ENCODE results near the gene SREBF1. TPM values are rescaled to one million over a fixed set of nuclear protein-coding genes. Genes with fewer than 3 reads are reported as not detected.
A peak's percentile ranks its signal among the peaks of the same experiment; 100 is the strongest.

Gene SREBF1
- total RNA-seq, 1 donor: 115 TPM

GRCh38 chr17:17822616-17823015 is 14.2 kb downstream of the SREBF1 start:
- H3K79me2 ChIP-seq (ENCODE audit: insufficient read depth, low read length): peaks cover 44% of the 10 kb centered on the region
- H3K27ac ChIP-seq (ENCODE audit: low read depth, low read length): no peak overlapping the region
- peak overlapping the region; percentile 73 for H3K4me2 ChIP-seq (ENCODE audit: insufficient read depth, low read length)
- H3K4me3 ChIP-seq (ENCODE audit: insufficient read depth, low read length): no peak overlapping the region
- H4K20me1 ChIP-seq (ENCODE audit: insufficient read depth, low read length): peaks cover 72% of the 10 kb centered on the region
- no peaks in the 10 kb centered on the region for H3K27me3 ChIP-seq (ENCODE audit: insufficient read depth, low read length)
- no peak overlapping the region for H2AFZ ChIP-seq (ENCODE audit: low read length)
- peaks cover 19% of the 10 kb centered on the region for H3K36me3 ChIP-seq (ENCODE audit: insufficient read depth, low read length)
- peaks cover 39% of the 10 kb centered on the region for H3K4me1 ChIP-seq (ENCODE audit: insufficient read depth, low read length)
- no peak for TF ChIP-seq CTCF (IDR thresholded peaks at IDR 0.05; ENCODE audit: extremely low read depth, low read depth, low read length)
- no peak for DNase-seq (ENCODE audit: insufficient read length, low spot score, missing footprints)
- no peaks in the 10 kb centered on the region for H3K9me3 ChIP-seq (ENCODE audit: low read depth, low read length)

DNA sequence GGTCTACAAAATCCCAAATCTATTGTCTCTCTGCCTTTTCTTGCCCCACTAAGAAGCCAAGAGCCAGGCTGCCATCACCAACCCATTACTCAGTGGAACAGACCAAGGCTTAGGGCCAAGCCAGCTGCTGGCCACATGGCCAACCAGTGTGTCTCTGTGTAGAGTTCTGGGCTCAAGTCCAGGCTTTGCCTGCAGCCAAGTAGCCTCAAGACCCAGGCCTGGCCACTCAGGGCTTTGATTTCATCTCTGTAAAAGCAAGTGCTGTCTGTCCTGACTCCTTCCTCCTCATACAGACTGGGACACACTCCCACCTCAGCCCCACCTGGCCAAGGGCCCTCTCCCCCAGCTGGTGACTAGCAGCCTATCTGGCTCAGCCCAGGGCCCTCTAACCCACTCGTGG is 14.6 kb downstream of the SREBF1 start:
- DNase-seq (ENCODE audit: insufficient read length, low spot score, missing footprints): peak; percentile 98
- H3K27ac ChIP-seq (ENCODE audit: low read depth, low read length): no peak overlapping the region
- peak overlapping the region; percentile 32 for H3K4me2 ChIP-seq (ENCODE audit: insufficient read depth, low read length)
- no peaks in the 10 kb centered on the region for H3K27me3 ChIP-seq (ENCODE audit: insufficient read depth, low read length)
- no peak overlapping the region for H3K4me3 ChIP-seq (ENCODE audit: insufficient read depth, low read length)
- H3K9me3 ChIP-seq (ENCODE audit: low read depth, low read length): no peaks in the 10 kb centered on the region
- peaks cover 44% of the 10 kb centered on the region for H3K79me2 ChIP-seq (ENCODE audit: insufficient read depth, low read length)
- peaks cover 39% of the 10 kb centered on the region for H3K4me1 ChIP-seq (ENCODE audit: insufficient read depth, low read length)
- TF ChIP-seq CTCF (IDR thresholded peaks at IDR 0.05; ENCODE audit: extremely low read depth, low read depth, low read length): no peak
- H3K36me3 ChIP-seq (ENCODE audit: insufficient read depth, low read length): peaks cover 23% of the 10 kb centered on the region
- no peak overlapping the region for H2AFZ ChIP-seq (ENCODE audit: low read length)
- H4K20me1 ChIP-seq (ENCODE audit: insufficient read depth, low read length): peaks cover 72% of the 10 kb centered on the region

GRCh38 chr17:17820463-17821158 is 16.2 kb downstream of the SREBF1 start:
- Histone ChIP-seq H3K27ac (ENCODE audit: low read depth, low read length) (no peak overlapping the region), H3K36me3 (ENCODE audit: insufficient read depth, low read length) (peaks cover 25% of the 10 kb centered on the region), H3K4me3 (ENCODE audit: insufficient read depth, low read length) (no peak overlapping the region), H3K79me2 (ENCODE audit: insufficient read depth, low read length) (peaks cover 39% of the 10 kb centered on the region), H3K4me1 (ENCODE audit: insufficient read depth, low read length) (peaks cover 39% of the 10 kb centered on the region), H3K9me3 (ENCODE audit: low read depth, low read length) (no peaks in the 10 kb centered on the region), H3K4me2 (ENCODE audit: insufficient read depth, low read length) (no peak overlapping the region), H4K20me1 (ENCODE audit: insufficient read depth, low read length) (peaks cover 60% of the 10 kb centered on the region), H2AFZ (ENCODE audit: low read length) (no peak overlapping the region), H3K27me3 (ENCODE audit: insufficient read depth, low read length) (no peaks in the 10 kb centered on the region)
- DNase-seq (ENCODE audit: insufficient read length, low spot score, missing footprints): no peak
- no peak for TF ChIP-seq CTCF (IDR thresholded peaks at IDR 0.05; ENCODE audit: extremely low read depth, low read depth, low read length)

- Histone ChIP-seq H3K4me2 (ENCODE audit: insufficient read depth, low read length) (no peak overlapping the region), H2AFZ (ENCODE audit: low read length) (no peak overlapping the region), H3K4me3 (ENCODE audit: insufficient read depth, low read length) (no peak overlapping the region), H3K79me2 (ENCODE audit: insufficient read depth, low read length) (peaks cover 38% of the 10 kb centered on the region), H4K20me1 (ENCODE audit: insufficient read depth, low read length) (peaks cover 59% of the 10 kb centered on the region), H3K27ac (ENCODE audit: low read depth, low read length) (no peak overlapping the region), H3K4me1 (ENCODE audit: insufficient read depth, low read length) (peaks cover 38% of the 10 kb centered on the region), H3K36me3 (ENCODE audit: insufficient read depth, low read length) (peaks cover 25% of the 10 kb centered on the region), H3K27me3 (ENCODE audit: insufficient read depth, low read length) (no peaks in the 10 kb centered on the region), H3K9me3 (ENCODE audit: low read depth, low read length) (no peaks in the 10 kb centered on the region)
- no peak for DNase-seq (ENCODE audit: insufficient read length, low spot score, missing footprints)
- TF ChIP-seq CTCF (IDR thresholded peaks at IDR 0.05; ENCODE audit: extremely low read depth, low read depth, low read length): no peak
Measured at GRCh38 chr17:17820046-17820445, 16.7 kb downstream of the SREBF1 start.

Data from osteoblast (primary cell).